ENCODE measurements around the gene C11orf58. TPM values are rescaled to one million over a fixed set of nuclear protein-coding genes. Genes with fewer than 3 reads are reported as not detected.

C11orf58 gene
- total RNA-seq, 2 donors from 2014 or later, result 143 TPM

DNA sequence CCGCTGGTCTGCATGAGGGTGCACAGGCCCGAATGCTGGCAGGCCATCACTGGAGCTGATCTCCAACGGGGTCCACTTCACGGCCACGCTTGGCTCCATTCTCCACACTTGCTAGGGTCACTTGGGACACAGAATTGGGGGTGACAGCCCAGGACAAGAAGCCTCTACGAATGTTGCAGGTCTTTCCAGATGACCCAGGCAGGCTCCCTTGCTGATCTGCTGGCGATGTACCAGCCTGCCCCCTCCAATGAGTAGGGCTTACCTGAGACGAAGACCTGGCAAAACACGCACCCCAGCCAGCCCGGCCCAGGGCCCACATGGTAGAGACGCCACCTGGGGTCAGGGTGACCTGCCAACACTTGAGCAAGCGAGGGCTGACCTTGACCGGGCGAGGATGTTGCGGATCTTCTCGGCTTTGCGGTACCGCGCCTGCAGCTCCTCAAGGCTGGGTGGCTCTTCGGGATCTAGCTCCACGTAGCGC, 44.9 kb downstream of the C11orf58 start:
- DNase-seq (no peak), ATAC-seq (replicated peaks in 1 of 2) (no peak)
- Mint-ChIP-seq H3K27ac (no peak overlapping the region), H3K27me3 (ENCODE audit: low read depth) (no peaks in the 10 kb centered on the region), H3K4me3 (no peak overlapping the region), H3K4me1 (ENCODE audit: low read depth) (no peaks in the 10 kb centered on the region), H3K9me3 (no peaks in the 10 kb centered on the region), H3K36me3 (ENCODE audit: insufficient read depth in 2 of 2) (no peaks in the 10 kb centered on the region)

DNA sequence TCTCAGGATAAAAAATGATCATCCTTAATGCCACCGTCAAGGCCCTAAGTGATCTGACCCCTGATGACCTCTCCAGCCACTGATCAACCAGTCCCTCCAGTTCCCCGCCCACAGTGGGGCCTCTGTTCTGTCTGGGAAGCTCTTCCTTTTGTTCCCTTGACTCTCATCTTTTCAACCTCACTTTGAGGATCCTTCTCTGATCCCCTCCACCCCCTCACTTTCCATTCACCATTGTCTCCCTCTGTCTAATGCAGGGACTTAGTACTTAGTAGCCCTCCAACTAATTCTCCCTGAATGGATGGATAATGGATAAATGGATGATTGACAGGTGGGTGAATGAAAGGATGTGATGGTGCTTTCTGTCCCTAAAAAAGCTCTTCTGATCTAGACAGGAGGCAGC, 45.6 kb downstream of the C11orf58 start:
- Mint-ChIP-seq H3K27me3 (ENCODE audit: low read depth) (no peaks in the 10 kb centered on the region), H3K27ac (no peak overlapping the region), H3K36me3 (ENCODE audit: insufficient read depth in 2 of 2) (no peaks in the 10 kb centered on the region), H3K9me3 (no peaks in the 10 kb centered on the region), H3K4me3 (no peak overlapping the region), H3K4me1 (ENCODE audit: low read depth) (no peaks in the 10 kb centered on the region)
- DNase-seq, result no peak
- no peak for ATAC-seq (replicated peaks in 1 of 2)

DNA sequence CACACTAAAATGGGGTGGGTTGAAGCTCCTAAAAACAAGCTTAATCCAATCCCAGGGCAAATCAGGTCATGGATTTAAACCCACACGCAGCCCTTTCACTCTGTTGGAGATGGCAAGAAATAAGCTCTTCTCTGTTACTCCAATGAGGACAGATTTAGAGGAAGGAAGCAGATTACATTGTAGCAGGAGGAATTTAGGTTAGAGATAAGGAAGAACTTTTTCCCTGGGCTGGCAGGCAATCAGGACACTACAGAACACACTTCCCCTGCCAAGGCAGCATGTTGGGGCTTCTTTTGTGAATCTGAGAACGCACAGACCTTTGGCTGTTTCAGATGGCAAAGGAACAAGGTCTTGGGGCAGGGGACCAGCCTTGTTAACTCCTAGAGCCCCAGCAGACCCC, 46.2 kb downstream of the C11orf58 start:
- no peaks in the 10 kb centered on the region for H3K36me3 Mint-ChIP-seq (ENCODE audit: insufficient read depth in 2 of 2)
- no peak overlapping the region for H3K4me3 Mint-ChIP-seq
- DNase-seq (no peak), ATAC-seq (replicated peaks in 1 of 2) (no peak)
- no peak overlapping the region for H3K27ac Mint-ChIP-seq
- H3K4me1 Mint-ChIP-seq (ENCODE audit: low read depth), result no peaks in the 10 kb centered on the region
- no peaks in the 10 kb centered on the region for H3K27me3 Mint-ChIP-seq (ENCODE audit: low read depth)
- no peaks in the 10 kb centered on the region for H3K9me3 Mint-ChIP-seq

DNA sequence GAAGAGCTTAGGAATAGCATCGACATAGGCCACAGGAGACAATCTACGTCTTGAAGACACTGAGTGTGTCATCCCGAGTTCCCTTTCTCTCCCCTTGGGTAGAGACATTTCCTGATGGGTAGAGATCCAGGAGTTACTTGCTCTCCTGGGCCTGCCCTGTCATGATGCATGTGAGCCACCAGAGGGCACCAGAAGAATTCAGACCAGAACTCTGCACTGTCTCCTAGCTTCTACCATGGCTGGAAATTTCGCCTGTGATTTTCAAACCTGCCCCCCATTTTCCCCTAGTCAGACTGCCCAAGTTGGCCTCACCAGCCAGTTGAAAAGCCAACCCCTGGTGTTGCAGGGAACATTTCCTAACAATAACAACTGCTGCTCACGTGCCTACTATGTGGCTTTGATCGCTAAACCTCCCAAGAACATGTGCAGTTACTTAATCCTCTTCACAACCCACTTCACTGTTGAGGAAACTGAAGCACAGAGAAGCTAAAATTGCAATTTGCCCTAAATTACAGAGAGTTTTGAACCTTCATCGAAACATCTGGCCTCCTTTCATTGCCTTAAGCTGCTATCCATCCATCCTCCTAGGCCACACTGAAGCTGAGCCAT, 47.2 kb downstream of the C11orf58 start:
- Mint-ChIP-seq H3K36me3 (ENCODE audit: insufficient read depth in 2 of 2) (no peaks in the 10 kb centered on the region), H3K27ac (no peak overlapping the region), H3K27me3 (ENCODE audit: low read depth) (no peaks in the 10 kb centered on the region), H3K4me1 (ENCODE audit: low read depth) (no peaks in the 10 kb centered on the region), H3K4me3 (no peak overlapping the region), H3K9me3 (no peaks in the 10 kb centered on the region)
- ATAC-seq (replicated peaks in 1 of 2) (peak; percentile 72 to 73), DNase-seq (peak; percentile 57 to 63)

DNA sequence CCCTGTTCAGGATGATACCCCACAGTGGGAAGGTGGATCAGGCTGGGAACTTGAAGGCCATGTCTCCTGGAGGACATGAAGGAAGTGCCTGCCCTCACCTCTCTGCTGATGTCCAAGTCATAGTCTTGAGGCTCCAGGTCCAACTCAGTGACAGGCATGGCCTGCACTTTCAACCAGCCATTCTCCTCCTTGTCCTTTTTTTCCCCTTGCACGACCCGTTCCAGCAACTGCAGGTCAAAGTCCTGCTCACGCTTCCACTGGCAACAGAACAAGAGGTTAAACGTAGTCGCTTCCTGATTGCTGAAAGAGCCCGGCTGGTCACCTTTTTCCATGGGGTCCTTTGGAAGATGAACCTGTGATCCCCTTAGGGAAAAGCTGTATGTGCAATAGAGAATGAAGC, 47.7 kb downstream of the C11orf58 start:
- Mint-ChIP-seq H3K4me3 (no peak overlapping the region), H3K27ac (no peak overlapping the region), H3K36me3 (ENCODE audit: insufficient read depth in 2 of 2) (no peaks in the 10 kb centered on the region), H3K27me3 (ENCODE audit: low read depth) (no peaks in the 10 kb centered on the region), H3K9me3 (no peaks in the 10 kb centered on the region), H3K4me1 (ENCODE audit: low read depth) (no peaks in the 10 kb centered on the region)
- DNase-seq (no peak), ATAC-seq (replicated peaks in 1 of 2) (no peak)

DNA sequence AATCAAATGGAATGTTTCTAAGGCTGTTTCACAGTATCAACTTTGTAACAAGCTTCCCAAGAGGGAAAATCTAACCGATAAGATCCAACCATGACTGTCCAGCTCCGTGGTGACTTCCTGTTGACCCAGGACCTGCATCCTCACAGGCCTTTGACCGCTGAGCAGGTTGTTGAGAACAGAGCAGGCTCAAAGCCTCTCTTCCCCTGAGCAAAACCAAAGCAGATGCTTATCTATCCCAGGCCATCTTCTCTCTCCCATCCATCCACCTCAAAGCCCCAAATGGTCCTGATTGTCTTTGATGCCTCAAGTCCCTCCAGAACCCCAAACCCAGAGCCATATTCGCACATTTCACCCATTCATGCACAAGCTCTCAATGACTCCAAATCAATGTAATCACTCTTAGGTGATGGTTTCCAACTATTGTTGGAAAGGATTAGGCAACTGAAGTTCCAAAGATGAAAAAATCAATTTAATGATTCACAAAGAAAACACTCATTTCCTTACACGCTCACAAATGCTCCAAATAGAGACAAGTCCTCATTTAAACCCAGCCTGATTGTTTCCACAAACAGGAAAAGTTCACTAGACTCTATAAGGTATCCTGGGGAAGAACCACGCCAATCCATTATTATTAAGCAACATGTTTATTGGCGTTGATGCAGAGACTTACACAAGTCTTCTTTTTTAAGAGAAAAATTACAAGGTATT, 48.7 kb downstream of the C11orf58 start:
- DNase-seq, result no peak

DNA sequence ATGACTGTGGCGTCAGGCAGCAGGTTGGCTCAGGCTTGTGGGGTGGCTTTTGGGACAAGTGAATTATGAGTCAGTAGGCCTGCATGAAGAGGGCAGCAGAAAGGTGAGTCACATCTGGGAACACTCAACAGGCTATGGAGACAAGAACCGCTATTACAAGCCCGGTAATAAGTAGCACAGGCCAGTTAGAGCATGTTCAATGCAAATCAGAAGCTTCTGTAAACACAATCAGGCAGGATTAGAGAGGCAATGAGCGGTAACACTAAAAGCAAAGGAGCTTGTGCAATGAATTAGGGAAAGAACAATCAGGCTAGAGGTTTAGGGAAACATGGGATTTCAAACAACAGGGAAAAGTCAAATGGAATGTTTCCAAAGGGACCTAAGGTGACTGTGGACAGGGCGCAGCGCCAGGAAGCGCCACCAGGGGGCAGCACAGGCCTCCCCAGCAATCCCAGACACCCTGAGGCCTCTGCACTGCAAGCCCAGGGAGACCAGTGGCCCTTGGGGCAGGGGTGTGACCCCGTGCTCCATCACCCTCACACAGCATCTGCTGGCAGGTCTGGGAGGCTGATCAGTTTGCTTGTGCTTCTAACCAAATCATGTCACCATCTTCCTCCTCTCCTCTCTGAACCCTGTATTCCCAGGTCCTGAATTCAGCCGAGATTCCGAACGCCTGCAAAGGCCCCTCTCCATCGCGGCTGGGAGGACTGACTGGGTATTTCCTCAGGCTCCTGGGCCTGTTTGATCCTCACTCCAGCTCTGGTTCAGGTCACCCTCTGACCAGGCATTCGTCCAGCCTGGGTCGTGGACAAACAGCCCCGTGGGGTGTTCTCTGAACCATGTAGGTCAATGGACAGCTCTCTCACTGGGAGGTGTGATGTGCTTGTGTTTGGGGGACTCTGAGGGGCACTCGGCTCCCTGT, 50.0 kb downstream of the C11orf58 start:
- Mint-ChIP-seq H3K36me3 (ENCODE audit: insufficient read depth in 2 of 2) (no peaks in the 10 kb centered on the region), H3K4me1 (ENCODE audit: low read depth) (peaks cover 9% of the 10 kb centered on the region), H3K27me3 (ENCODE audit: low read depth) (no peaks in the 10 kb centered on the region), H3K27ac (no peak overlapping the region), H3K4me3 (no peak overlapping the region), H3K9me3 (no peaks in the 10 kb centered on the region)
- ATAC-seq (replicated peaks in 1 of 2) (peak; percentile 72 to 75), DNase-seq (peak; percentile 54 to 72)

More for the DNA sequence above, 48.7 kb downstream of the C11orf58 start:
- no peak overlapping the region for H3K4me3 Mint-ChIP-seq
- no peaks in the 10 kb centered on the region for H3K27me3 Mint-ChIP-seq (ENCODE audit: low read depth)
- H3K9me3 Mint-ChIP-seq, result no peaks in the 10 kb centered on the region
- peaks cover 9% of the 10 kb centered on the region for H3K4me1 Mint-ChIP-seq (ENCODE audit: low read depth)
- ATAC-seq (replicated peaks in 1 of 2), result no peak
- H3K36me3 Mint-ChIP-seq (ENCODE audit: insufficient read depth in 2 of 2), result no peaks in the 10 kb centered on the region
- no peak overlapping the region for H3K27ac Mint-ChIP-seq

DNA sequence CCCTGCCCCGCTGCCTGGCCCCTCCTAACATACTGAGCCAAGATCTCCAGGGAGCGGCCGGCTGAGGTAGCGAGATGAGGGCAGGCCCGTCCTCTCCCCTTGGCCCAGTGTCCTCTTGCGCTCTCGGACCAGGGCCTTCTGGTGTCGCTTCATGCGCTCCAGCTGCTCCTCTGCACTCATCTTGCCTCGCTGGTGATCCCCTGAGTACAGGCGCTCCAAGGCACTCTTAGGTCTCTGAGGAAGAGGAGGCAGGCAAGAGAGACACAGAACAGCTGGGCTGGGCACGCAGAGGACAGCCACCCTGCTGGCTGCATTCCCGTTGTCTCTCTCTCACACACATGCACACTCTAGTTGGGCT, 50.6 kb downstream of the C11orf58 start:
- Mint-ChIP-seq H3K27me3 (ENCODE audit: low read depth) (no peaks in the 10 kb centered on the region), H3K27ac (no peak overlapping the region), H3K36me3 (ENCODE audit: insufficient read depth in 2 of 2) (no peaks in the 10 kb centered on the region), H3K9me3 (no peaks in the 10 kb centered on the region), H3K4me3 (no peak overlapping the region), H3K4me1 (ENCODE audit: low read depth) (peaks cover 9% of the 10 kb centered on the region)
- ATAC-seq (replicated peaks in 1 of 2), result no peak
- DNase-seq, result no peak

DNA sequence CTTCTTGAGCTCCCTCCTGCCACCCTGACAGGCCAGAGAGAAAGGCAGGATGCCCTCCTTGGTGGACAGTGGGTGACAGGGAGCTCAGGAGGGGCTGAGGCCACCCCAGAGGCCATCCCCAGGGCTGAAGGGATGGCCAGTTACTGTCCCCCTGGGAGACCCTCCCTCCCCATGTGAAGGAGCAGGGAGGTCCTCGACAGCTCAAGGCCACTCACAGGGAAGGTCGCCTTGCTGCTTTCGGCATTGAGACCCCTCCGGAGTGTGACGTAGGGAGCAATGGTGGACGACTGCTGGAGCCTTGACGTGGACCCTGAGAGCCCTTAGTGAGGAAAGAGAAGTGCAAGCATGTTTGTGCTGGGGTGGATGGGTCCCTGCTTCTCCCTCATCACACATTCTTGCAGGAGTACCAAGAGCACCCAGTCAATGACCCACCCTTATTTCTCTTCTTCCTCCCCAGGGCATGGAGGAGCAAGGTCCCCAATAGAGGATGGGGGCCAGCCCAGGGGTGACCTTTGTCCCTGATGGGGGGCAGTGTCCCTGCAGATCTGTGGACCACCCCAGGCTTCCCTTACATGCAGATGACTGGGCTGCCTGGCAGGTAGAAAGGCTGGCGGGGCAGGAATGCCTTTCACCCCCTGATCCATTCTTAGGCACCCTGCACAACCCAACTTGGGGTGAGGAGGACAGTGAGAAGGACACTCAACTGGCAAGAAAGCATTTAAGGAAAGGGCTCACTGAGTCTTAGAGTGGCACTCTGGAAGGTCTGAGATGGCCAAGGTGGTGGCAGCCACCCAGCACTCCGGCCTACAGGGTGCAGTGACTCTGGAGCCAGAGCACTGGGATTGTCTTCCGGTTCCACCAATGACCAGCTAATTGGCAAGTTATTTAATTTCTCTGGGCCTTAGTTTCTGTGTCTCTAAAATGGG, 51.4 kb downstream of the C11orf58 start:
- ATAC-seq (replicated peaks in 1 of 2) (no peak), DNase-seq (no peak)
- Mint-ChIP-seq H3K4me1 (ENCODE audit: low read depth) (peaks cover 10% of the 10 kb centered on the region), H3K4me3 (no peak overlapping the region), H3K27me3 (ENCODE audit: low read depth) (no peaks in the 10 kb centered on the region), H3K36me3 (ENCODE audit: insufficient read depth in 2 of 2) (no peaks in the 10 kb centered on the region), H3K27ac (no peak overlapping the region), H3K9me3 (no peaks in the 10 kb centered on the region)

DNA sequence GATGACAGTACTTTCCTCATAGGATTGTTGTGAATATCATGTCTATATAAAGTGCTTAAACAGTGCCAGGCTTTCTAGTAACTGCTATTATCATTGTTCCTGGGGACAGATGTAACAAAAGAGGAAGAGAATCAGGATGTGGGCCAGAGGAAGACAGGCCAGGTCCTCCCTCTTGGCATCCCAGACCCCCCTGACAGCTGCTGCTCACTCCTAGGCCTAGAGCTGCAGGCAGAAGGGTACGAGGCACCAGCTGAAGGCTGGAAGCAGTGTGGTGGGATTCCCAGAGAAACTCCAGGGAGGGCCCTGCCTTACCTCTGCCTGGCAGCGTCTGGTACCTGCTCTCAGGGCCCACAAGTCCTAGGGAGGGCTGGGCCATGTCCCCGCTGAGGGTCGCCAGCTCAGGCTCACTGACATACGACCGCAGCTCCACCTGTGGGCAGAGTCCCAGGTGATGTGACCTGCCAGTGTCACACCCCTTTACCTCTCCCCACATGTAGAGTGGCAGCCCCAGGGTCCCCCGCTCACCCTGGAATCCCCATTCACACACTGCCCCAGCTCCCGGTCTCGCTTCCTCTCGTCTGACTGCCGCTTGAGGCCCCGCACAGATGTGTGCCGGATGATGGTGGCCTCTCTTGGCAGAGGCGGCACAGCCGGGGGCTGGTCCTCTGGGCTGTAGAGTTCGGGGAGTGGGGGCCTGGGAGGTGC, 52.2 kb downstream of the C11orf58 start:
- no peak overlapping the region for H3K4me3 Mint-ChIP-seq
- no peaks in the 10 kb centered on the region for H3K36me3 Mint-ChIP-seq (ENCODE audit: insufficient read depth in 2 of 2)
- H3K9me3 Mint-ChIP-seq, result no peaks in the 10 kb centered on the region
- no peak overlapping the region for H3K27ac Mint-ChIP-seq
- H3K4me1 Mint-ChIP-seq (ENCODE audit: low read depth), result peaks cover 16% of the 10 kb centered on the region
- ATAC-seq (replicated peaks in 1 of 2), result no peak
- no peak for DNase-seq
- no peaks in the 10 kb centered on the region for H3K27me3 Mint-ChIP-seq (ENCODE audit: low read depth)

DNA sequence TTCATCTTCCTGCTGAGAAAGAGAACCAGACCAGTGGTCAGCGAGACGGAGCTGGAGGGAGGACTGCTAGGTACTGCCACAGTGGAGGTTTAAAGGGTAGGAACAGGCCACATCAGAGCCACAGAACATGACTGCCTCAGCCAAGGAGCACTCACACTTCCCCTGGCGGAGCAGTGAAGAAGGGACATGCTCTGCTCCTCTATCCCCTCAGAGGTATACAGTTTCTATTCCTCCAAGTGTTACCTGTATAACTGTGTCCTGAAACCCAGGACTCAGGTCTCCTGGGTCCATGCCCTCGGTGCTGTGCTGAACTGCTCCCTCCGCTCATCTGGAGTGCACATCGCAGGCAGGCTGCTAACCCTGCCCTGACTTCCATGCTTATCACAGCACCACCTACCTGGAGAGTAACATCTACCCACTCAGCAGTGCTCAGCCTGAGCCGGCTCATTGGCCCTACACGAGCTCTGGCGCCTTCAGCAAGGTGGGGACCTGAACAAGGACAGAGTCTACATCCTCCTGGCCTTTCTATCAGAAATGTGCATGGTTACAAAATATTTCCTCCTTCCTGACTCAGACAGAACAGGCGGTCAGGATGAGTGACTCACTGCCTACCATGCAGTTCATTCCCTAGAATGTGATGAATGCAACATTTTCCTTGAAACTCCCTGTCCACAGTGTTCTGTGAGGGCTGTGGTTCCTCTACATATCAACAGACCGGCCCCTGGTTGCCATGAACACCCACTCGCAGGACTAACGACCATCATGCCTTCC, 52.9 kb downstream of the C11orf58 start:
- Mint-ChIP-seq H3K9me3 (no peaks in the 10 kb centered on the region), H3K27me3 (ENCODE audit: low read depth) (no peaks in the 10 kb centered on the region), H3K4me3 (no peak overlapping the region), H3K36me3 (ENCODE audit: insufficient read depth in 2 of 2) (no peaks in the 10 kb centered on the region), H3K27ac (no peak overlapping the region), H3K4me1 (ENCODE audit: low read depth) (peaks cover 16% of the 10 kb centered on the region)
- DNase-seq (no peak), ATAC-seq (replicated peaks in 1 of 2) (peak in 1 of 2 donors; percentile 51)

All from activated T-cell treated with anti-CD3 and anti-CD28 coated beads, Interleukin-2, amount 50 U/mL, for 72 hours (primary cell).